CD14-positive monocyte (primary cell): ENCODE measurements around the gene ABHD1. TPM values are rescaled to one million over a fixed set of nuclear protein-coding genes. Genes with fewer than 3 reads are reported as not detected.
A peak's percentile ranks its signal among the peaks of the same experiment; 100 is the strongest.

Source experiments
- DNase-seq, 3 donors: peaks; one replicate each; pipeline ENCODE4 v3.0.0-alpha.2; 2011 to 2022
- H2AFZ ChIP-seq: 2 replicates; pipeline ENCODE4 v1.6.0; 2012; ENCODE audit warnings: mild to moderate bottlenecking, low read depth, low read length, inconsistent platforms; ENCODE audit not compliant: insufficient read depth, poor library complexity, severe bottlenecking
- H3K27ac ChIP-seq, 2 donors: 1 replicate in 1 of 2; 2 replicates in 1 of 2; pipeline ENCODE4 v1.5.1; 2012 to 2013; ENCODE audit warnings: low read length in 2 of 2, control low read depth in 1 of 2, inconsistent platforms in 1 of 2, low read depth in 1 of 2, mild to moderate bottlenecking in 1 of 2
- H3K27me3 ChIP-seq, 2 donors: one replicate each; pipeline versions ENCODE4 v1.6.0 to v1.6.1; 2011 to 2013; ENCODE audit warnings: low read length in 2 of 2; ENCODE audit not compliant: control insufficient read depth in 2 of 2, insufficient read depth in 2 of 2
- H3K36me3 ChIP-seq, 2 donors: replicated peaks in 1 of 2; 1 replicate in 1 of 2; 2 replicates in 1 of 2; pipeline versions ENCODE4 v1.5.1 to v1.6.1; 2012 to 2013; ENCODE audit warnings: low read length in 2 of 2, control low read depth in 1 of 2, inconsistent platforms in 1 of 2, mild to moderate bottlenecking in 1 of 2; ENCODE audit not compliant: insufficient read depth in 2 of 2, control insufficient read depth in 1 of 2
- H3K4me1 ChIP-seq, 2 donors: 1 replicate in 1 of 2; 2 replicates in 1 of 2; pipeline versions ENCODE4 v1.5.1 to v1.6.1; 2012 to 2013; ENCODE audit warnings: low read length in 2 of 2, control low read depth in 1 of 2, inconsistent platforms in 1 of 2, mild to moderate bottlenecking in 1 of 2, moderate library complexity in 1 of 2; ENCODE audit not compliant: insufficient read depth in 2 of 2, control insufficient read depth in 1 of 2
- H3K4me2 ChIP-seq: replicated peaks from 2 replicates; pipeline ENCODE3; 2012; ENCODE audit warnings: low read length, moderate library complexity, mild to moderate bottlenecking; ENCODE audit not compliant: poor library complexity, severe bottlenecking; ENCODE audit errors: extremely low read depth
- H3K4me3 ChIP-seq, 3 experiments: fragments of 200-600 bp in 1 of 3; sonication (generic) in 1 of 3; replicated peaks in 1 of 3; 1 replicate in 2 of 3; 2 replicates in 1 of 3; pipeline ENCODE4 v1.5.1; 2011 to 2013; ENCODE audit warnings: low read length in 3 of 3, mild to moderate bottlenecking in 3 of 3, control low read depth in 2 of 3, low read depth in 2 of 3, inconsistent platforms in 1 of 3, moderate library complexity in 1 of 3
- H3K79me2 ChIP-seq: 2 replicates; pipeline ENCODE4 v1.6.0; 2012; ENCODE audit warnings: mild to moderate bottlenecking, control low read depth, inconsistent platforms, low read length, moderate library complexity; ENCODE audit not compliant: insufficient read depth
- H3K9ac ChIP-seq: 2 replicates; pipeline ENCODE4 v1.6.0; 2017; ENCODE audit warnings: low read length, mild to moderate bottlenecking; ENCODE audit not compliant: insufficient read depth, poor library complexity, severe bottlenecking
- H3K9me3 ChIP-seq, 2 donors: replicated peaks in 1 of 2; 1 replicate in 1 of 2; 2 replicates in 1 of 2; pipeline versions ENCODE4 v1.5.1 to v1.6.1; 2012 to 2013; ENCODE audit warnings: low read length in 2 of 2, control low read depth in 1 of 2; ENCODE audit not compliant: control insufficient read depth in 1 of 2, insufficient read depth in 1 of 2
- H4K20me1 ChIP-seq: 2 replicates; pipeline ENCODE4 v1.6.0; 2012; ENCODE audit warnings: mild to moderate bottlenecking, low read length, control low read depth, moderate library complexity; ENCODE audit not compliant: insufficient read depth
- H3K27ac Mint-ChIP-seq, 7 donors: one replicate each; pipeline ENCODE4 v1.8.0; 2020; ENCODE audit warnings: mild to moderate bottlenecking in 7 of 7, mixed read lengths in 7 of 7, moderate library complexity in 6 of 7, inconsistent platforms in 2 of 7
- H3K27me3 Mint-ChIP-seq, 3 donors: one replicate each; pipeline ENCODE4 v1.8.0; 2021 to 2022; ENCODE audit warnings: low read depth in 3 of 3, mild to moderate bottlenecking in 3 of 3, mixed read lengths in 3 of 3, moderate library complexity in 3 of 3, inconsistent platforms in 1 of 3
- H3K36me3 Mint-ChIP-seq, 2 donors: one replicate each; pipeline ENCODE4 v1.8.0; 2020; ENCODE audit warnings: mixed read lengths in 2 of 2, inconsistent platforms in 1 of 2, mild to moderate bottlenecking in 1 of 2
- H3K4me1 Mint-ChIP-seq: one replicate; pipeline ENCODE4 v1.8.0; 2020; ENCODE audit warnings: mild to moderate bottlenecking, mixed read lengths
- H3K4me3 Mint-ChIP-seq, 2 donors: one replicate each; pipeline ENCODE4 v1.8.0; 2020; ENCODE audit warnings: mild to moderate bottlenecking in 2 of 2, mixed read lengths in 2 of 2, moderate library complexity in 1 of 2
- H3K9me3 Mint-ChIP-seq, 7 donors: one replicate each; pipeline ENCODE4 v1.8.0; 2020 to 2022; ENCODE audit warnings: mixed read lengths in 7 of 7, mild to moderate bottlenecking in 6 of 7, moderate library complexity in 6 of 7, inconsistent platforms in 2 of 7
- WGBS: methylation state at CpG from one replicate; pipeline ENCODE4 v1.1.5; 2013; ENCODE audit warnings: missing lambda C conversion rate; ENCODE audit not compliant: insufficient coverage; 5-methylcytosine and 5-hydroxymethylcytosine counted together
- intact Hi-C, 2 donors: fragments of 100-400 bp; cut with micrococcal nuclease; formaldehyde crosslinking; loops; one replicate each; pipeline versions ENCODE4 v1.15.0 to v1.15.1; 2023
- polyA plus RNA-seq, 3 donors: library from polyadenylated mRNA; depleted of rRNA in 1 of 3; unstranded in 2 of 3; stranded (reverse) in 1 of 3; fragments of 300-500 nt in 2 of 3; fragments of >200 nt in 1 of 3; fragmentation: Illumina TruSeq in 2 of 3; gene quantifications; 1 replicate in 2 of 3; 2 replicates in 1 of 3; pipeline ENCODE4 v1.2.3, GENCODE V29; 2012 to 2021
- TF ChIP-seq, protein P1 (sequence below): fragments of 200-600 bp; IDR thresholded peaks from one replicate; pipeline ENCODE4 v1.8.0; 2022; ENCODE audit warnings: antibody characterized with exemption, mild to moderate bottlenecking

ABHD1 gene
- polyA plus RNA-seq, 3 donors: 0.08 to 1.2 (median 0.25) TPM

DNA sequence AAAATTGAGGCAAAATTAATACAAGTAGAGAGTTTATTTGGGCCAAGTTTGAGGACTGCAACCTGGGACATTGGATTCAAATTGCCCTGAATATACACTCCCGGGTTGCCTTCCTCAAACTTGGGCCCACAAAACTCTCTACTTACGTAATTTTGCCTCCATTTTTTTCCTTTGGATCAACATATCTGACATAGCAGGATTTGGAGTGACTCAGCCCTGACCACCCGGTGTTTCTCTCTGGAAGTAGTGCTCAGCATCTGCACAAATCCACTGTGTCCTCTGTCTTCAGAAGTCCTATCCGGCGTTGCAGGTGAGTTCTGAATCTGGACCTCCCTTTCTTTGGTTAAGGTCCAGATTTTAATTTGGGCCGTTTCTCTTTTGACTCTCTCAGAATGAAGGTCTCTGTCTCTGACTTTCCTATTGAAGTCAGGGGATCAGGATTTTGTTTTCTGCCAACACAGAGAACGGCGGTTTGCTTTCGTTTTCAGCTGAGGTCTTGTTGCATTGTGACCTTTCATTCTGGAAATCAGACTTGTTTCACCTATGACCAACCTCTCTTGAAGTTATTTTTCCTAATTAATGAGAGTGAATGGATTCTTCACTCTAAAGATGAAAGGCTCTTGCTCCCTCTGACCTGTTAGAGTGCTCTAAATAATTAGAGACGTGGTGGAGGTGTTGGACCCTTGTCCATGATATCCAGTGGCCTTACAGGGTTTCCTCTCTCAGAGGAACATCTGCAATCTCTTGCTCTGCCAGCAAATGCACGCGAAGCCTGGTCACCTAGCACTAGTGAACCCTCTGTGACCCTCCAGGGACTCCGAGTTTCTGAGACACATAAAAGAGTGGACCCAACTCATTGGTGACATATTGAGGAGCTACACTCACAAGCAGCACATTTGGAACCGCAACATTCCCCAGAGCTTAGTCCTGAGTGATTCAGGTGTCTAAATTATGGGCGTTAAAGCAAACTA is 38.8 kb downstream of the ABHD1 start:
- Mint-ChIP-seq H3K36me3 (no peaks in the 10 kb centered on the region), H3K4me3 (no peak overlapping the region), H3K27me3 (peaks cover 2 to 6% (median 2%) of the 10 kb centered on the region in 3 donors), H3K27ac (peak overlapping the region in 1 of 7 donors; percentile 33), H3K4me1 (peaks cover 2% of the 10 kb centered on the region), H3K9me3 (peaks cover 0 to 2% (median 0%) of the 10 kb centered on the region in 7 donors)
- 91% methylated on average over 11 of the region's 15 CpGs for WGBS
- no peak for DNase-seq
- Histone ChIP-seq H3K4me1 (no peaks in the 10 kb centered on the region), H3K4me2 (no peak overlapping the region), H3K4me3 (no peak overlapping the region), H3K9me3 (no peaks in the 10 kb centered on the region), H3K36me3 (no peaks in the 10 kb centered on the region), H2AFZ (no peak overlapping the region), H3K79me2 (no peaks in the 10 kb centered on the region), H3K27me3 (no peaks in the 10 kb centered on the region), H4K20me1 (no peaks in the 10 kb centered on the region), H3K9ac (no peak overlapping the region), H3K27ac (no peak overlapping the region)
- intact Hi-C loops: no loop called here
- TF ChIP-seq, protein P1, sequence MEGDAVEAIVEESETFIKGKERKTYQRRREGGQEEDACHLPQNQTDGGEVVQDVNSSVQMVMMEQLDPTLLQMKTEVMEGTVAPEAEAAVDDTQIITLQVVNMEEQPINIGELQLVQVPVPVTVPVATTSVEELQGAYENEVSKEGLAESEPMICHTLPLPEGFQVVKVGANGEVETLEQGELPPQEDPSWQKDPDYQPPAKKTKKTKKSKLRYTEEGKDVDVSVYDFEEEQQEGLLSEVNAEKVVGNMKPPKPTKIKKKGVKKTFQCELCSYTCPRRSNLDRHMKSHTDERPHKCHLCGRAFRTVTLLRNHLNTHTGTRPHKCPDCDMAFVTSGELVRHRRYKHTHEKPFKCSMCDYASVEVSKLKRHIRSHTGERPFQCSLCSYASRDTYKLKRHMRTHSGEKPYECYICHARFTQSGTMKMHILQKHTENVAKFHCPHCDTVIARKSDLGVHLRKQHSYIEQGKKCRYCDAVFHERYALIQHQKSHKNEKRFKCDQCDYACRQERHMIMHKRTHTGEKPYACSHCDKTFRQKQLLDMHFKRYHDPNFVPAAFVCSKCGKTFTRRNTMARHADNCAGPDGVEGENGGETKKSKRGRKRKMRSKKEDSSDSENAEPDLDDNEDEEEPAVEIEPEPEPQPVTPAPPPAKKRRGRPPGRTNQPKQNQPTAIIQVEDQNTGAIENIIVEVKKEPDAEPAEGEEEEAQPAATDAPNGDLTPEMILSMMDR: no peak

- peaks cover 0 to 2% (median 0%) of the 10 kb centered on the region in 7 donors for H3K9me3 Mint-ChIP-seq
- no peak overlapping the region for H3K27ac Mint-ChIP-seq
- Histone ChIP-seq H3K27me3 (no peaks in the 10 kb centered on the region), H3K27ac (no peak overlapping the region), H3K4me3 (no peak overlapping the region), H3K36me3 (no peaks in the 10 kb centered on the region), H3K9ac (no peak overlapping the region), H2AFZ (no peak overlapping the region), H3K79me2 (no peaks in the 10 kb centered on the region), H4K20me1 (no peaks in the 10 kb centered on the region), H3K4me2 (no peak overlapping the region), H3K4me1 (peaks cover 2 to 7% of the 10 kb centered on the region in 2 donors), H3K9me3 (no peaks in the 10 kb centered on the region)
- intact Hi-C loops: loop anchor here in 1 of 2 donors (5.0 kb wide), 1 partner anchor 63 kb away; no protein-coding TSS in a partner anchor
- TF ChIP-seq, protein P1: no peak
- H3K27me3 Mint-ChIP-seq: peaks cover 2 to 11% (median 6%) of the 10 kb centered on the region in 3 donors
- DNase-seq: no peak
- H3K4me1 Mint-ChIP-seq: peaks cover 5% of the 10 kb centered on the region
- WGBS: 91% methylated on average over 6 of the region's 8 CpGs
- no peaks in the 10 kb centered on the region for H3K36me3 Mint-ChIP-seq
- no peak overlapping the region for H3K4me3 Mint-ChIP-seq
Measured at GRCh38 chr2:27164960-27165763, 41.5 kb downstream of the ABHD1 start.
